Sigmoid colon (tissue), 3 donors: ENCODE data around the gene DOCK1.

Experiments used
- CTCF ChIP-seq, 4 experiments: fragments of 450-650 bp in 3 of 4; fragments of 200-600 bp in 1 of 4; IDR thresholded peaks; one replicate each; pipeline ENCODE4 v1.5.1; 2016 to 2019; ENCODE audit warnings: antibody characterized with exemption in 4 of 4, mild to moderate bottlenecking in 3 of 4, moderate library complexity in 2 of 4
- POLR2A ChIP-seq, 2 donors: fragments of 450-650 bp; IDR thresholded peaks; one replicate each; pipeline ENCODE4 v1.6.1; 2016; ENCODE audit warnings: antibody characterized with exemption in 2 of 2, mild to moderate bottlenecking in 2 of 2, moderate library complexity in 2 of 2

- TF ChIP-seq POLR2A (IDR thresholded peaks at IDR 0.05) (no peak), CTCF (IDR thresholded peaks at IDR 0.05) (no peak)
Measured at GRCh38 chr10:126872768-126873167, 32.5 kb upstream of the DOCK1 start.
